Measurements from ENCODE around the gene CHST11. TPM values are rescaled to one million over a fixed set of nuclear protein-coding genes. Genes with fewer than 3 reads are reported as not detected.

Gene CHST11
- total RNA-seq, 1 donor from 2014 or later, result 44.3 TPM

DNA sequence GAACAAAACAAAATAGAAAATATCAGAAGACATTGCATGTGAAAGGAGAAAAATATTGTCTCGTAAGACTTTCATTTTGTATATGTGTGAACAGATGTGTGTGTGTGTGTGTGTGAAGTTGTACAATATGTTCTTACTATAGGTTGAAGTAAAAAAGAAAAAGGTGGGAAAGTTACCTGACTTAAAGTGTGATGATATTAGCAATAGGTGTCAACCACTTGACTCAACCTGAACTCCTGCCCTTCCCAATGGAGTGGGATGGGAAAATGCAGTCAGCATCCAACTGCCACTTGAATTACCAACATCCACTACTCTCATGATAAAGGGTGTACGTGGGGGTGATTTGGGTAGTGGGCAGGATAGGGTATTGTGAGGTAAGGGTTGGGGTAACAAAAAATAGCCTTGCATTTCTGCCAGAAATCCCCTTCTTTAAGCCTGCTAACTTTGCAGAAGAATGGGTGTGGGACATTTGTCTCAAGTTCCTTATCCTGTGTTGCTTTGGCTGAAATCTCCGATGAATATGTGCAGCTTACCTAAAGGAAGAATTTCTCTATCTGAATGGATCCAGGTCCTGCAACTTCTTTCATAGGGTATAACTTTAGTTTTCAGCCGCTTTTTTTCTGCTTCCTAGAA, 181.6 kb downstream of the CHST11 start:
- TF ChIP-seq, protein P1, sequence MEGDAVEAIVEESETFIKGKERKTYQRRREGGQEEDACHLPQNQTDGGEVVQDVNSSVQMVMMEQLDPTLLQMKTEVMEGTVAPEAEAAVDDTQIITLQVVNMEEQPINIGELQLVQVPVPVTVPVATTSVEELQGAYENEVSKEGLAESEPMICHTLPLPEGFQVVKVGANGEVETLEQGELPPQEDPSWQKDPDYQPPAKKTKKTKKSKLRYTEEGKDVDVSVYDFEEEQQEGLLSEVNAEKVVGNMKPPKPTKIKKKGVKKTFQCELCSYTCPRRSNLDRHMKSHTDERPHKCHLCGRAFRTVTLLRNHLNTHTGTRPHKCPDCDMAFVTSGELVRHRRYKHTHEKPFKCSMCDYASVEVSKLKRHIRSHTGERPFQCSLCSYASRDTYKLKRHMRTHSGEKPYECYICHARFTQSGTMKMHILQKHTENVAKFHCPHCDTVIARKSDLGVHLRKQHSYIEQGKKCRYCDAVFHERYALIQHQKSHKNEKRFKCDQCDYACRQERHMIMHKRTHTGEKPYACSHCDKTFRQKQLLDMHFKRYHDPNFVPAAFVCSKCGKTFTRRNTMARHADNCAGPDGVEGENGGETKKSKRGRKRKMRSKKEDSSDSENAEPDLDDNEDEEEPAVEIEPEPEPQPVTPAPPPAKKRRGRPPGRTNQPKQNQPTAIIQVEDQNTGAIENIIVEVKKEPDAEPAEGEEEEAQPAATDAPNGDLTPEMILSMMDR (conservative IDR thresholded peaks at IDR 0.05; ENCODE audit: low read depth, low read length), result no peak
- DNase-seq (ENCODE audit: low read depth), result no peak
- H3K4me3 ChIP-seq (ENCODE audit: low read depth, low read length), result no peak overlapping the region

DNA sequence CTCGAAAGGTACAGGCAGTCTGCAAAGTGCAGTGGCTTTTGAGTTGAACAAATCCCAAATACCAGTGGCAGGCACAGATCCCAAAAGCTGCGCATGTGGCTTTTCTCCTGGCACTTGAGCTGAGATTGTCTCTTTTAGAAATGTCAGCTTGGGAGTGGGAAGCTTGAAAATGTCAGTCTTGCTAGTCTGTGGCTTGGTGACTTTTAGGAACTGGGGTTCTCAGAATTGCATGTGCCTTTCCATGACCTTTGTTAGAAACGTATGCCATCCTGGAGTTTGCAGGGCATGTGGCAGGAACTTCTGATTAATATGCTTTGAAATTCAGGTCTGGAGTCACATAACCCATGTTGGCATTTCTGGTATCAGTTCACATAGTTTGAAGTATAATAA, 182.1 kb downstream of the CHST11 start:
- TF ChIP-seq, protein P1 (conservative IDR thresholded peaks at IDR 0.05; ENCODE audit: low read depth, low read length), result no peak
- no peak for DNase-seq (ENCODE audit: low read depth)

DNA sequence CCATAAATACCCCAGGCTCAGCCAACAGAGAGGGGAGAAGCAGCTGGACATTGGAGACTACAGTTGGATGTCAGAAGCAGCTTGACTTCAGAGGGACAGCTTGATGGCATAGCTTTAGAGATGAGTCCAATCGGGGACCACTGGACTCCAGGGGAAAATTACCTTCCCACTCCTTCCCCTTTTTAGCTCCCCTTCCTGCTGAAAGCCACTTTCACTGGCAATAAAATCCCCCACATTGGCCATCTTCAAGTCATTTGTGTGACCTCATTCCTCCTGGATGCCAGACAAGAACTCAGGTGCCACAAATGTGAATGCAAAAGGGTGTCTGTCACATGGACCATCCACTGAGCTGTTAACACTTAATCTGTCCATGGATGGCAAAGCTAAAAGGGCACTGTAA, 184.2 kb downstream of the CHST11 start:
- TF ChIP-seq, protein P1 (conservative IDR thresholded peaks at IDR 0.05; ENCODE audit: low read depth, low read length), result no peak
- no peak for DNase-seq (ENCODE audit: low read depth)
- H3K4me3 ChIP-seq (ENCODE audit: low read depth, low read length), result no peak overlapping the region

More for the DNA sequence above, 182.1 kb downstream of the CHST11 start:
- H3K4me3 ChIP-seq (ENCODE audit: low read depth, low read length), result no peak overlapping the region

DNA sequence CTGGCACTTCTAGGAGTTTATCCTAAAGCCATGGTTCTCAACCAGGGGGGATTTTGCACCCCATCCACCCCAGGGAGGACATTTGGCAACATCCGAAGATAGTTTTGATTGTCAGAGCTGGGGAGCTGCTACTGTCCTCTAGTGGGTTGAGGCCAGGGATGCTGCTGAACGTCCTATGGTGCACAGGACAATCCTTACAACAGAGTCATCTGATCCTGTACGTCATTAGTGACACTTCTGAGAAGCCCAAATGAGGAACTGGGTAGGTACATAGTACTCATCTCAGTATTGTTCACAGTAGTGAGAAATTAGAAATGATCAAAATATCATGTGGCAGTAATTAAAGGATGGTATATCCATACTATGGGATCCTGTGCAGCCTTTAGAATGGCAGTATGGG, 185.1 kb downstream of the CHST11 start:
- no peak overlapping the region for H3K4me3 ChIP-seq (ENCODE audit: low read depth, low read length)
- DNase-seq (ENCODE audit: low read depth), result no peak
- TF ChIP-seq, protein P1 (conservative IDR thresholded peaks at IDR 0.05; ENCODE audit: low read depth, low read length), result no peak

DNA sequence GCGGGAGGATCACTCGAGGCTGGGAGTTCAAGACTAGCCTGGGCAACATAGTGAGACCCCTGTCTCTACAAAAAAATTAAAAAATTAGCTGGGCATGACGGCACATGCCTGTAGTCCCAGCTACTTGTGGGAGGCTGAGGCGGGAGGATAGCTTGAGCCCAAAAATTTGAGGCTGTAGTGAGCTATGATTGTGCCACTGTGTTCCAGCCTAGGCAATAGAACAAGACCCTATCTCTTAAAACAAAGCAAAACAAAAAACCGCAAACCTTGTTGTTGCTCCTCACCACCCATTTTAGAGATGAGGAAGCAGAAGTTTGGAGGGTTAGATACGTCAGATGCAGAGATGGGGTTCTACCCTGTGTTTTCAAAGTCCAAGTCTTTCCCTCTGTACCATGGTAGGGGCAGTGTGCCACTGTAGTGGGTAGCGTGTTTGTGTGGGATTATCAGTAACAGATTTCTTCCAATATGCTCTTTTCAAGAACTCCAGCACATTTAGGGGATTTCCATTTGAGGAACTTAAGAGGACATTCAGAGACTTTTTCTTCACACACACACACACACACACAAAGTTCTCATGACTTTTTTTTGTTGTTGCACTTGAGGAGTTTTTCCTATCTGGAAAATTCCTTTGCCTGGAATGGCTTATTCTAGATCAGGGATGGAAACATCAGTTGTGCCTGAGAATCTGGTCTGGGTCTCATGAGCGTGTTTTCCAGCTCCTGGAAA, 186.5 kb downstream of the CHST11 start:
- DNase-seq (ENCODE audit: low read depth), result no peak
- H3K4me3 ChIP-seq (ENCODE audit: low read depth, low read length), result no peak overlapping the region
- TF ChIP-seq, protein P1 (conservative IDR thresholded peaks at IDR 0.05; ENCODE audit: low read depth, low read length), result no peak

DNA sequence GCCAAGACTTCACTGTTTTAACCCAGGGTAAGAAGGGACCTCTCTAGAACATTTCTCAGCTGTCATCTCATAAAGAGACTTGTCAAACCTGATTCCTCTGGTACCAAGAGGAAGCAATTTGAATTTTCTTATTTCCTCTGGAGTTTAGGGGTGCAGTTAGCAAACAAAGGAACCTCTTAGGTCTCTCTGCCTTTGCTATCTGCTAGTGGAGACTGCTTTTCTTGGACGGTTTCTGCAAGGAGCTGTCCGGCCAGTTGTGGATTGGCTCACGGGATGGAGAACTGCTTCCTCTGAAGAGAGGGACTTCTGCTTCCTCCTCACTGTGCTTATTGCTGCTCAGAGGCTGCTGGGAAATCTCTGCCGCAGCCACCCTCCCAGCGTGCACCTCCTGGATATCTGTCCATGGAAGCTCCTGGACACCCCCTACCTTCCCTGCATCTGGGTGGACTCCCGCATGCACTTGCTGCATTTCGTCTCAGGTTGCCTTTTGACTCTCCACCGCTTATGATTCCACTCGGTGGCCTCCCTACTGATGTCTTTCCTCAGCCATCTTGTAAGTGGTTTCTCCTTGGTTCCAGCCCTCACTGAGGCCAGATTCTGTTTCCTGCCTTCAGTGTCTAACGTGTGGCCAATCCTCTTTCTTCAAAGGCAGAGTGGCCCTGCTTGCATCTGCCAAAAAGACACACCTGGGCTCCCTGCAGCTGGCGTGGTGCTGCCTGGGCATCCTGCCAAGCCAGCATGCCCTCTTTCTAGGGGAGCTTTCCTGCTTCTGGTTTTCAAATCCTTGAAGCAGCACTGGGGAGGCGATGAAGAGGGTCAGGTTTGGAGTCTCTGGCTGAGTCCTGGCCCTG, 187.3 kb downstream of the CHST11 start:
- TF ChIP-seq, protein P1 (conservative IDR thresholded peaks at IDR 0.05; ENCODE audit: low read depth, low read length), result no peak
- DNase-seq (ENCODE audit: low read depth), result no peak
- H3K4me3 ChIP-seq (ENCODE audit: low read depth, low read length), result no peak overlapping the region
